ENCODE measurements around the gene RTL1. TPM values are rescaled to one million over a fixed set of nuclear protein-coding genes. Genes with fewer than 3 reads are reported as not detected.

The RTL1 gene
- not detected in 2 replicates for total RNA-seq

DNA sequence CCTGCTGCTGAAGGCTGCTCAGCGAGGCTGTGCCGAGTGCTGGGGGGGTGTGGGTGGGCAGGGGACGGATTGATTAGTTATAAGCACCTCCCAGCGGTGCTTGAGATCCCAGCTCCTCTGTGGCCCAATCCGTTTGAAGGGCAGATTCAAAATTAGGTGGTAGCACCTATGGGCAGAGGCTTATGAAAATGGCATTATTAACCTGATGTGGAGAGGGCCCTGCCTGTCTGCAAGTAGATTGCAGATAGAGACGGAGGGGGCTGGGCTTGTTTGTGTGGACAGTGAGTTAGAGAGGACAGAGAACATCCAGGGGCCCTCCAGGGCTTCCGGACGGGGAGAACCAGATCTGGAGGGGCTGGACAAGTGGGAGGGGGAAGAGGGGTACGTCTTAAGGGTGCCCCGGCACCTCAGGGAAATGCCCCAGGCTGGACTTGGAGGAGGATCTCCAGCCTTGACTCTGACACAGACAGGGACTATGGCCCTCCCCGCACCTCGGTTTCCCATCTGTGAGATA lies at the start of gene RTL1:
Gene RTL1, minus strand, starts transcription at position 51 of the 514 bp plus-strand sequence. CDS start 18,934 bp downstream, outside the sequence.

Other genes starting within 250 kb of the RTL1 start
- 0.19 and 0.59 TPM in 2 replicates for gene DLK1, start 176.8 kb downstream of the RTL1 start, total RNA-seq
- 35.4 and 39.1 TPM in 2 replicates for gene MEG3, start 77.6 kb downstream of the RTL1 start, total RNA-seq